HepG2 (cell line): ENCODE results near the gene PRRC2A. TPM values are rescaled to one million over a fixed set of nuclear protein-coding genes. Genes with fewer than 3 reads are reported as not detected.

Source experiments
- FOXC1 ChIP-seq: sonication (generic); formaldehyde crosslinking; IDR thresholded peaks from 2 replicates; pipeline ENCODE4 v1.8.0; 2022; ENCODE audit warnings: mild to moderate bottlenecking, missing genetic modification reagents, borderline replicate concordance
- HIVEP1 ChIP-seq: sonication (generic); formaldehyde crosslinking; IDR thresholded peaks from 2 replicates; pipeline ENCODE4 v1.4.0; 2020; ENCODE audit warnings: mild to moderate bottlenecking, missing genetic modification reagents
- IRF1 ChIP-seq: sonication (generic); formaldehyde crosslinking; IDR thresholded peaks from 2 replicates; pipeline ENCODE4 v1.4.0; 2020; ENCODE audit warnings: low read depth, mild to moderate bottlenecking, missing genetic modification reagents
- ISX ChIP-seq: sonication (generic); formaldehyde crosslinking; conservative IDR thresholded peaks from 2 replicates; pipeline ENCODE4 v1.5.0; 2020; ENCODE audit warnings: missing genetic modification reagents
- MTF2 ChIP-seq: sonication (generic); formaldehyde crosslinking; IDR thresholded peaks from 2 replicates; pipeline ENCODE4 v1.5.0; 2020; ENCODE audit warnings: missing genetic modification reagents, borderline replicate concordance
- NBN ChIP-seq: fragments of 450-650 bp; conservative IDR thresholded peaks from 2 replicates; pipeline ENCODE4 v1.6.1; 2017
- NONO ChIP-seq, 2 experiments: fragments of 450-650 bp in 1 of 2; sonication (generic) in 1 of 2; formaldehyde crosslinking in 1 of 2; IDR thresholded peaks in 1 of 2; conservative IDR thresholded peaks in 1 of 2; 2 replicates each; pipeline versions ENCODE4 v1.6.1 to v1.8.0; 2017 to 2022; ENCODE audit warnings: mild to moderate bottlenecking in 1 of 2, missing genetic modification reagents in 1 of 2, moderate library complexity in 1 of 2
- RARG ChIP-seq: sonication (generic); formaldehyde crosslinking; IDR thresholded peaks from 2 replicates; pipeline ENCODE4 v1.4.0; 2020; ENCODE audit warnings: low read depth, mild to moderate bottlenecking, missing genetic modification reagents
- XBP1 ChIP-seq: sonication (generic); formaldehyde crosslinking; IDR thresholded peaks from 2 replicates; pipeline ENCODE4 v1.5.0; 2020; ENCODE audit warnings: missing genetic modification reagents
- ZBTB1 ChIP-seq: sonication (generic); formaldehyde crosslinking; IDR thresholded peaks from 2 replicates; pipeline ENCODE4 v1.4.0; 2020; ENCODE audit warnings: missing genetic modification reagents, borderline replicate concordance
- ZBTB14 ChIP-seq: sonication (generic); formaldehyde crosslinking; IDR thresholded peaks from 2 replicates; pipeline ENCODE4 v1.4.0; 2020; ENCODE audit warnings: missing genetic modification reagents
- ZFP36L1 ChIP-seq: sonication (generic); formaldehyde crosslinking; IDR thresholded peaks from 2 replicates; pipeline ENCODE4 v1.8.0; 2022; ENCODE audit warnings: mild to moderate bottlenecking, missing genetic modification reagents, moderate library complexity
- ZFP41 ChIP-seq: sonication (generic); formaldehyde crosslinking; IDR thresholded peaks from 2 replicates; pipeline ENCODE4 v1.4.0; 2020; ENCODE audit warnings: mild to moderate bottlenecking, missing genetic modification reagents, borderline replicate concordance
- ZFYVE20 ChIP-seq: sonication (generic); formaldehyde crosslinking; IDR thresholded peaks from 2 replicates; pipeline ENCODE4 v1.8.0; 2023; ENCODE audit warnings: low read depth, mild to moderate bottlenecking, moderate library complexity, missing genetic modification reagents, borderline replicate concordance
- ZNF333 ChIP-seq: sonication (generic); formaldehyde crosslinking; IDR thresholded peaks from 2 replicates; pipeline ENCODE4 v1.4.0; 2020; ENCODE audit warnings: mild to moderate bottlenecking, missing genetic modification reagents, borderline replicate concordance
- ZNF335 ChIP-seq: sonication (generic); formaldehyde crosslinking; IDR thresholded peaks from 2 replicates; pipeline ENCODE4 v1.4.0; 2020; ENCODE audit warnings: missing genetic modification reagents
- ZNF724P ChIP-seq: sonication (generic); formaldehyde crosslinking; IDR thresholded peaks from 2 replicates; pipeline ENCODE4 v1.8.0; 2022; ENCODE audit warnings: missing genetic modification reagents, borderline replicate concordance
- polyA plus RNA-seq, 8 experiments: library from polyadenylated mRNA; depleted of rRNA in 3 of 8; stranded (reverse) in 7 of 8; unstranded in 1 of 8; fragments of >200 nt; fragmentation: Illumina TruSeq in 4 of 8; extraction: Trizol in 4 of 8; gene quantifications; 2 replicates each; pipeline versions ENCODE4 v1.2.1 to v1.2.3, GENCODE V29; 2011 to 2016; ENCODE audit warnings: low read depth in 4 of 8, missing spikeins in 1 of 8, mixed read lengths in 1 of 8; ENCODE audit not compliant: insufficient read depth in 1 of 8
- total RNA-seq, 5 experiments: library from RNA; depleted of rRNA; stranded (reverse); fragments of >200 nt; fragmentation: Illumina TruSeq; extraction: Trizol; gene quantifications; 2 replicates each; pipeline ENCODE4 v1.2.3, GENCODE V29; 2016; ENCODE audit warnings: low read depth in 1 of 5
- TF ChIP-seq, protein P1 (sequence below): sonication (generic); formaldehyde crosslinking; IDR thresholded peaks from 2 replicates; pipeline ENCODE4 v1.4.0; 2020; ENCODE audit warnings: mild to moderate bottlenecking, missing genetic modification reagents
- TF ChIP-seq, protein P2 (sequence below): sonication (generic); formaldehyde crosslinking; conservative IDR thresholded peaks from 2 replicates; pipeline ENCODE4 v1.8.0; 2022; ENCODE audit warnings: missing genetic modification reagents
- TF ChIP-seq, protein P3 (sequence below): sonication (generic); formaldehyde crosslinking; IDR thresholded peaks from 2 replicates; pipeline ENCODE4; 2020; ENCODE audit warnings: missing genetic modification reagents, mild to moderate bottlenecking, borderline replicate concordance

The PRRC2A gene
- total and polyA plus RNA-seq, 2 of the 13 experiments (the other 11 are each of a cell fraction or from before 2014, with no cell fraction given): 38.9 to 47.4 TPM

DNA sequence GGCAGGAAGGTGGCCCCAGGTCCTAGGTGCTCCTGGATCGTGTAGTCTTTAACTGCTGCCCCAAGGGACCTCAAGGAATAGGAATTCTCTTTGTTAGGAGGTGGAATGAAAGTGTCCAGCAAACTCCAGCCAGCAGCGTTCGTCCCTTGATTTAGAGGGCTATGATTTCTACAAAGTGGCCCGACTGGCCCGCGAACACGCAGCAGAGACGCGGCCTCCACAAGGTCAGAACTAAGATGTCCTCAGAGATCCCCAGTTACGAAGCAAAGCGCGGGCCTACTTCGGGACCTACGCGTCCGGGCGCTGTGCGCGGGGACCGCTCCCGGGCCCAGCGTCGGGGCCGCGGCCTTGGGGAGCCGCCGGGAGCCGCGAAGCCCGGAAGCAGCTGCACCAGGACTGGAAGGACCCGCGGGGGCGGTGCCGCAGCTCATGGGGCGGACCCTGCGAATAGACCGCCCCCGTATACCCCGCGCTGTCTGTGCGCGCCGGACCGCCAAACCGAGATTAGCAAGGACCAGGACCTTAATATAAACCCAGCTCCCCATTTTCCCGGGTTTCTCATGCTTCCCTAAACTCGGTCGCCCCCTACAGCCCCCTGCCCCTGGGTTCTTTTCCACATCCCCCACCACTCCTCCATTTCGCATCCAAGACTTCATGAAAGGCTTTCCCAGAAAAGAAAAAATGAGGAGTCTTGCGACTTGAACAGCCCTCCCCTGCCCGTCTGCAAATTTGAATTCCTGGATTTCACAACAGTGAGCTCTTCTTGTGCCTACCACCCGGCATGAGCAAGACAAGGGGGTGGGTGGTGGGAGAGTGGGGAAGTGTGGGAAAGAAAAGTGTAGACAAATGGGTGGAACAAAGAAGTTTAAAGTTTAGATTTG lies 40.1 kb downstream of the PRRC2A start, which contains the start of gene C6orf47 (continued):
- TF ChIP-seq NONO (IDR thresholded peaks at IDR 0.05) (no peak), NONO (CRISPR knock-in tag; conservative IDR thresholded peaks at IDR 0.05) (peak; percentile 89), ZNF333 (CRISPR knock-in tag) (peak; percentile 94), ISX (no peak), ZFYVE20 (peak; percentile 52; the same call in 1 of the 2 replicates), FOXC1 (CRISPR knock-in tag) (peak; percentile 91), HIVEP1 (CRISPR knock-in tag) (no peak; the same call in 1 of the 2 replicates), IRF1 (CRISPR knock-in tag) (peak; percentile 87; the same call in 1 of the 2 replicates), NBN (no peak), ZNF724P (peak; percentile 91; the same call in 1 of the 2 replicates), ZFP36L1 (CRISPR knock-in tag) (peak; percentile 82; the same call in 1 of the 2 replicates), MTF2 (no peak), XBP1 (CRISPR knock-in tag) (0 out of 2 replicates have a peak, but pooled peaks have one; percentile 60), ZFP41 (CRISPR knock-in tag) (no peak), ZNF335 (CRISPR knock-in tag) (peak; percentile 98), ZBTB1 (CRISPR knock-in tag) (no peak), RARG (CRISPR knock-in tag) (no peak), ZBTB14 (CRISPR knock-in tag) (peak; percentile 78)
- TF ChIP-seq, protein P1, sequence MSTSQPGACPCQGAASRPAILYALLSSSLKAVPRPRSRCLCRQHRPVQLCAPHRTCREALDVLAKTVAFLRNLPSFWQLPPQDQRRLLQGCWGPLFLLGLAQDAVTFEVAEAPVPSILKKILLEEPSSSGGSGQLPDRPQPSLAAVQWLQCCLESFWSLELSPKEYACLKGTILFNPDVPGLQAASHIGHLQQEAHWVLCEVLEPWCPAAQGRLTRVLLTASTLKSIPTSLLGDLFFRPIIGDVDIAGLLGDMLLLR (CRISPR knock-in tag): peak; percentile 48; the same call in 1 of the 2 replicates
- TF ChIP-seq, protein P2, sequence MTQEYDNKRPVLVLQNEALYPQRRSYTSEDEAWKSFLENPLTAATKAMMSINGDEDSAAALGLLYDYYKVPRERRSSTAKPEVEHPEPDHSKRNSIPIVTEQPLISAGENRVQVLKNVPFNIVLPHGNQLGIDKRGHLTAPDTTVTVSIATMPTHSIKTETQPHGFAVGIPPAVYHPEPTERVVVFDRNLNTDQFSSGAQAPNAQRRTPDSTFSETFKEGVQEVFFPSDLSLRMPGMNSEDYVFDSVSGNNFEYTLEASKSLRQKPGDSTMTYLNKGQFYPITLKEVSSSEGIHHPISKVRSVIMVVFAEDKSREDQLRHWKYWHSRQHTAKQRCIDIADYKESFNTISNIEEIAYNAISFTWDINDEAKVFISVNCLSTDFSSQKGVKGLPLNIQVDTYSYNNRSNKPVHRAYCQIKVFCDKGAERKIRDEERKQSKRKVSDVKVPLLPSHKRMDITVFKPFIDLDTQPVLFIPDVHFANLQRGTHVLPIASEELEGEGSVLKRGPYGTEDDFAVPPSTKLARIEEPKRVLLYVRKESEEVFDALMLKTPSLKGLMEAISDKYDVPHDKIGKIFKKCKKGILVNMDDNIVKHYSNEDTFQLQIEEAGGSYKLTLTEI (CRISPR knock-in tag): no peak
- TF ChIP-seq, protein P3, sequence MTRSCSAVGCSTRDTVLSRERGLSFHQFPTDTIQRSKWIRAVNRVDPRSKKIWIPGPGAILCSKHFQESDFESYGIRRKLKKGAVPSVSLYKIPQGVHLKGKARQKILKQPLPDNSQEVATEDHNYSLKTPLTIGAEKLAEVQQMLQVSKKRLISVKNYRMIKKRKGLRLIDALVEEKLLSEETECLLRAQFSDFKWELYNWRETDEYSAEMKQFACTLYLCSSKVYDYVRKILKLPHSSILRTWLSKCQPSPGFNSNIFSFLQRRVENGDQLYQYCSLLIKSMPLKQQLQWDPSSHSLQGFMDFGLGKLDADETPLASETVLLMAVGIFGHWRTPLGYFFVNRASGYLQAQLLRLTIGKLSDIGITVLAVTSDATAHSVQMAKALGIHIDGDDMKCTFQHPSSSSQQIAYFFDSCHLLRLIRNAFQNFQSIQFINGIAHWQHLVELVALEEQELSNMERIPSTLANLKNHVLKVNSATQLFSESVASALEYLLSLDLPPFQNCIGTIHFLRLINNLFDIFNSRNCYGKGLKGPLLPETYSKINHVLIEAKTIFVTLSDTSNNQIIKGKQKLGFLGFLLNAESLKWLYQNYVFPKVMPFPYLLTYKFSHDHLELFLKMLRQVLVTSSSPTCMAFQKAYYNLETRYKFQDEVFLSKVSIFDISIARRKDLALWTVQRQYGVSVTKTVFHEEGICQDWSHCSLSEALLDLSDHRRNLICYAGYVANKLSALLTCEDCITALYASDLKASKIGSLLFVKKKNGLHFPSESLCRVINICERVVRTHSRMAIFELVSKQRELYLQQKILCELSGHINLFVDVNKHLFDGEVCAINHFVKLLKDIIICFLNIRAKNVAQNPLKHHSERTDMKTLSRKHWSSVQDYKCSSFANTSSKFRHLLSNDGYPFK (CRISPR knock-in tag): no peak
